ENCODE data around the gene FDX1.

The FDX1 gene

DNA sequence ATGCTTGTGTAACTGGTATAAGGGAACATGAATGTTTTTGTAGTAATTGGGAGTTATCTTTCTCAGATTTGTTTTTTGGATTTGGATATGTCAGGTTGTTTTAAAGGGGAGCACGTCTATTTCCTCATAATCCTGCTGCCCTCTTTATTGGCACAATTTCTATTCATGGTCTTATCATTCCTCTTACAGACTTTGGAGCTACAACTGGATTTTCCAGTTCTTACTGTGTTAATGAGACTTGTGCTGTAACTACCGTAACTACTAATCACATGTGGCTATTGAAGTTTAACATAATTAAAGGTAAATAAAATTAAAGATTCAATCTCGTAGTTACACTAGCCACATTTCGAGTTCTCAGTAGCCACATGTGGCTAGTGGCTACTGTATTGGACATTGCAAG is 1.9 kb downstream of the FDX1 start:
- no peak for DNase-seq

DNA sequence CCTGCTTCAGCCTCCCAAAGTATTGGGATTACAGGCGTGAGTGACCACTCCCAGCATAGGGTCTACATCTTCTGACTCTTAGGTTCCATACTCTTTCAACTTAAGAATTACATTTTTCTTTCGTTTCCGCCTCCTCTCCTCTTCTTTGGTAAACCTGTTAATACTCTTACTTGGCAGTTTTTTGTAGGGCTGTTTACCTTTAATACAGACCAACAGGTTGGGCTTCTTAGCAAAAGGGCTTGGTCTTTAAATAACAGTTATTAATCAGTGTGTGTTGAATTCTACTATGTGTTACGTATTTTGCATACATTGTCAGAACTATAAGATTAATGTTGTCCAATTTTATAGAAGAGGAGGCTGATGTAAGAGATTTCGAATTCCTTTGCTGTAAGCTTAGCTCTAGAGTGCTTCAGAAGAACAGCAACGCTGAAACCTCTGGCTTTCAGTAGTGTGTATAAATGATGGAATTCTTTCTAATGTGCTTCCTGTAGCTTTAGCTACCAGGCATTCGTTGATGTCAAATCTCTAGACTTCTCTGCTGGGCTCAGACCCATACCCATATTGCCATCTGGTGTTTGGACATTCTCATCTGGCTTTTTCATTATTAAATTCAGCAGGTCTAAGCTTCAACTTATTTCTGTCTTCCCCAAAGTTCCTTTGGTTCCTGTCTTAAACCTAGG is 3.1 kb downstream of the FDX1 start:
- DNase-seq: peak; percentile 29

DNA sequence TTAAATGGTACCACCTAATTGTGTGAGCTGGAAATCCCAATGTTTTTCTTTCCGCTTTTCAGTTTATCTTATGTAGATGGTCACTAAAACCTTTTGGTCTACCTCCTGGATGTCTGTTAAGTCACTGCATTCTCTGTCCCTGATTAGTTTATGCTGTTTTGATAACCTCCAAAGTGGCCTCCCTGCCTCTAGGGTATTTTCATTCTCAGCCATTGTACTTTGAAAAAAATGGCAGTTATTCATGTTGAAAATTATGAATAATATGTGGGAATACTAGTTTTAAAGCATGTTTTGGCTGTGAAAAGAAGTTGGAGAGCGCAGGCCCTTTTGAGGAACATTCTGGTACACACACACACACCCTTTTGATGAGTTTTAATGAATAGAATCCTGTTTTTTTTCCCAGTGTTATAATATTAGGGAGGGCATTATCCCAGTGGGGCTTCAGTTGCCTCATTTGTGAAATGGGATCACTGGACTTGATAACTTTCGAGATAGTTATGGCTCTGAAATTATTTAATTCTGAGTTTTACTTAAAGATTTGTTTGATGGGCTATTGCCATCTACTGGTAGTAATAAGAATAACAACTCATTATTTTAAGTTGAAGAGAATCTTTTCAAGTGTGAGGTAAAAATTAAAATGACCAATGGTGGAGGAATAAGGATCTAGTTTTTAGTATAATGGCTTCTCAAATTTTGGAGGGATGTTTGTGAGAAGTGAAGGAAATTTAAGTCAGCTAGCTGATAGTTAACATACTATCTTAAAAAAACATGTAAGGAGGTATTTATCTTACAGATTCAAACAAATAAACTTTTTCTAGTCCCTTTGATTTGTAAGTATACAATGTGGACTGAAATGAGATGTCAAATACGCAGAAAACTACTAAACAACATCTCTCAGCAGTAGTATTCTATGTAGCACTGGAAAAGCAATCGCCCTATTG is 3.9 kb downstream of the FDX1 start:
- peak; percentile 36 for DNase-seq

- DNase-seq: no peak
Measured at GRCh38 chr11:110434952-110435779, 5.4 kb downstream of the FDX1 start.

DNA sequence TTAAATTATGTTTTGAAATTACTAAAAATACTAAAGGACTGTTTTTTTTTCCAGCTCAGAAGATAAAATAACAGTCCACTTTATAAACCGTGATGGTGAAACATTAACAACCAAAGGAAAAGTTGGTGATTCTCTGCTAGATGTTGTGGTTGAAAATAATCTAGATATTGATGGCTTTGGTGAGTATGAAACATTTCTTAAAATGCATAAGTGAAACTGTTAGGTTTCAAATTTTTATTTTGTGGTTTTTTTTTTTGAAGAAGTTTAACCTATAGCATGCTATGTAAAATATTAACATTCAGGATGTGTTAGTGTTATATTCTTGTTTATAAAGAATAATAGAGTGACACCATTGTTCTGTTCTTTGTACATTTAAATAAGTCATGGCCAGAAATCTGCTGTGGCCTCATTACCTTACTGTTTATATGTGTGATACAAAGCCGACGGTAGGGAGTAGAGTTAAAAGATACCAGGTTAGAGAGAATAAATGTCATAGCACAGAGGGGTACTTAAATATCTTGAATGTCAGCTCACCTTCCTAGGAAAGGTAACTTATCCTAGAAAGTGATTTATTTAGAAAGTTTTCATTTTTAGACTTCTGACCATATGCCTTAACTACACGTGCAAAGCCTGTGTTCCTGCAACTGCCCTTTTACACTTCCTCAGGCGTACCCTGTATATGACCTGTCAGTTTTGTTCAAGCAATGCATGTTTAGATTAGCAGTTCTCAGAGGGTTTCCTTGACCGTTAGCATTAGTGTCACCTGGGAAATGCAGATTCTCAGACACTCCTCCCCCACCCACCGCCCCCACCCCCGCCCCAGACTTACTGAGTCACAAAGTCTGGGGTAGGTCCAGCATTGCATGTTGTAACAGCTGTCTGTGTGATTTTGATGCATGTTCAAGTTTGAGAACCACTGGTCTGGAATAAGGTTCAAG is 6.3 kb downstream of the FDX1 start:
- DNase-seq: no peak

- no peak for DNase-seq
Measured at GRCh38 chr11:110438017-110438416, 8.3 kb downstream of the FDX1 start.

DNA sequence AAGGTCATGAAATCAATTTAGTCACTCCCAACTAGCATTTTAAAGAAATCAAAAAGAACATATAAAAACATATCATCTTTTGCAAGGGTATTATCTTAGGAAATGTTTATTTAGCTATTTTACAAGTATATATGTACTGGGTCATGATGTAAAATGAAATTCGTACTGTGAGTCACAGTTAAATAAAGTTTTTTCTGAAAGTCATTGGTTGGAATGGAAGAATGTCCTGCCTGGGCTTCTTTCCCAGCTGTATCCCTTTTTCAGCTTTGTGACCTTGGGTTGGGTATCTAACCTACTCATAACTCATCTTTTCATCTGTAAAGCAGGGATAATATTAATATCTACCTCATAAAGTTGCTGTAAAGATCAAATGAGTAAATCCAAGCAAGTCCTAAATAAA is 15.7 kb downstream of the FDX1 start:
- no peak for DNase-seq

DNA sequence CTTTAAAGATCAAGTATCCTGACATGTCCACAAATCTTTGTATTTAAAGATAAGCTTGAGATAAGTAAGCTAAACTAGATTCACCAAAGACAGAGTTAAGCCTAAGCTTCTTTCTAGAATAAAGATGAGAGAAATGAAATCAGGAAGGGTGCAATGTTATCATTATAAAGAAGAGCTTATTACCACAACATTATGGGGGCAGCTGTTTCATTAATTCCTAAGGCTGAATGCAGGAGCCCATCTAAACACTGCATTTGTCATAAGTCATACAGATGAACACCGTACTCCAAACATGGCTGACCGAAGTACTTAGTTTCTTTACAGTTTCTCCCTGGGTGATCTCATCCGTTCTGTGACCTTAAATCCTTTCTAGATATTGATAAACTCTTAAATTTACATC is 16.3 kb downstream of the FDX1 start:
- no peak for DNase-seq

- no peak for DNase-seq
Measured at GRCh38 chr11:110446594-110446993, 16.8 kb downstream of the FDX1 start.

DNA sequence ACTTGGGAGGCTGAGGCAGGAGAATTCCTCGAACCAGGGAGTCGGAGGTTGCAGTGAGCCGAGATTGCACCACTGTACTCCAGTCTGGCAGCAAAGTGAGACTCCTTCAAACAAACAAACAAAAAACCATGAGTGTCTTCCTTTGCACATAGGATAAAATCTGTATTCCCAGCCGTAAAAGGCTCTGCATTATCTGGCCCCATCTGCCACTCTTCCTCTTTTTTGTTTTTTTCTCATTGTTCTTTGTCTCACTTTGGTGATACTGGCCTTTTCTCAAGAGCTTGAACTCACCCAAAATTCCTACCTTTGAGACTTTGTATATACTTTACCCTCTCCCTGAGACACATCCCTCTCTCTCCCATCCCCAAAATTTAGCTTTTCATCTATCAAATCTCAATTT is 17.6 kb downstream of the FDX1 start:
- no peak for DNase-seq

GRCh38 chr11:110447897-110448745 is 18.4 kb downstream of the FDX1 start:
- DNase-seq: peak; percentile 5

DNA sequence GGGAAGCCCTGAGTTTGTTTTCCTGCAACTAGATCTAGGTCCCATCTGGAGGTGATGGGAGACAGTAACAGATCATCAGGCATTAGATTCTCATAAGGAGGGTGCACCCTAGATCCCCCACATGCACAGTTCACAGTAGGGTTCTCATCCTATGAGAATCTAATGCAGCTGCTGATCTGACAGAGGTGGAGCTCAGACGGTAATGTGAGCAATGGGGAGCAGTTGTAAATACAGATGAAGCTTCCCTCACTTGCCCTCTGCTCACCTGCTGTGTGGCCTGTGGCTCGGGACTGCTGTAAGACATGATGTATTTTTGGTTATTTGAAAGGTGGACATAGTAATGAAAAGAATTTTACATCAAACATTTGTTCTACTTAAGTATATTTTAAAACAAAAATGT is 20.5 kb downstream of the FDX1 start:
- no peak for DNase-seq

DNA sequence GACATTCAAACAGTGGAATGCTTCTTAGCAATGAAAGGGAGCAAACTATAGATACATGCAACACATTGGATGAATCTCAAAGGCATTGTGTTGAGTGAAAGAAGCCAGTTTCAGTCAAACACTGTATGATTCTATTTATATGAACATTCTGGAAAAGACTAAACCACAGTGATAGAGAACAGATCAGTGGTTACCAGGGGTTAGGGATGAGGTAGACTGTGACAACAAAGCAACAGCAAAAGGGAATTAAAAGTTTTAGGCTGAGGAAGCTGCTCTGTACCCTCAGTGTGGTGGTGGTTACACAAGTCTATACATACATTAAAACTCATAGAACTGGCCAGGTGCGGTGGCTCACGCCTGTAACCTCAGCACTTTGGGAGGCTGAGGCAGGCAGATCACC is 23.0 kb downstream of the FDX1 start:
- no peak for DNase-seq

DNA sequence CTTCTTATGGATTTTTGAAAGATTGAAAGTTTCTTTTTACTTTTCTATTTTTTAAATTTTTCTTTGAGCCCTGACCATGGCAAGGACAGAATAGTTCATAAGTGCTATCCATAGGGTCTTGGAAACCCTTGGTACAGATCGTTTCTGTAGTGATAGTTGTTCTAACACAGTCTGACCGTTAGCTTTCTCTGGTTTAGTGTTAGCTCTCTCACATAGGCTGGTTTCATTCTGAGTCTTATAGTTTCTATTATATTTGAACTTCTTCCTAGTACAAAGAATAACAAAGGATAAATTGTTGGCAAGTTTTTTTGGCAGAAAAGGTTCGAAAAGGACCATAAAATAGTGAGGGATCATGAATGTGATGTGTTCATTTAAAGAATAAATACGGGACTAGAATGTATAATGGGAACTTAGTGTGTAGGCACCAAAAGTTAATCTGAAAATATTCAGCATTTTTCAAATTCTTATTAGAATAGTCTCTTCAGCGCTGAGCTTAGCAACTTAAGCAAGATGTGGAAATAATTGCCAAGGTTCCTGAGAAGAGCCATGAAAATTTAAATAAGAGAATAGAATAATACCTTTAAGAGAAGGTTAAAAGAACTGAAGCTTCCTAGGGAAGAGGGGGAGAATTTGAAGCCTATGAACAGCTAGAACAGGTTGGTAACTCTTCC is 24.1 kb downstream of the FDX1 start:
- no peak for DNase-seq

DNA sequence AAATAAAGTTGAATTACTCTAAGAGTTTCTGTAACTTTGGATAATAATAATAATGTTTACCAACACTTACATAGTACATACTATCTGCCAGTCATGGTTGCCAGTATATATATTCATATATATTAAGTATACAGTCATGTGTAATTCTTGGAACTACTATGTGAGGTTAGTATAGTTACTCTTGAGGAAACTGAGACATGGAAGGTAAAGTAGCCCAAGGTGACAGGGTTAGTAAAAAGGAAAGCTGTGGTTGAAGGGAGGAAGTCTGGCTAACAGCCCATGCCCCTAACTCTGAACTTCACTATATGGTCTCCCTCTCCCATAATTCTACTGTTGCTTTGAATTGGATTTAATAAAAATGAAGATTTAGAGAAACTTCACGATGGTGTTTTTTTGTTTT is 24.9 kb downstream of the FDX1 start:
- no peak for DNase-seq

- no peak for DNase-seq
Measured at GRCh38 chr11:110455718-110456117, 26.0 kb downstream of the FDX1 start.

DNA sequence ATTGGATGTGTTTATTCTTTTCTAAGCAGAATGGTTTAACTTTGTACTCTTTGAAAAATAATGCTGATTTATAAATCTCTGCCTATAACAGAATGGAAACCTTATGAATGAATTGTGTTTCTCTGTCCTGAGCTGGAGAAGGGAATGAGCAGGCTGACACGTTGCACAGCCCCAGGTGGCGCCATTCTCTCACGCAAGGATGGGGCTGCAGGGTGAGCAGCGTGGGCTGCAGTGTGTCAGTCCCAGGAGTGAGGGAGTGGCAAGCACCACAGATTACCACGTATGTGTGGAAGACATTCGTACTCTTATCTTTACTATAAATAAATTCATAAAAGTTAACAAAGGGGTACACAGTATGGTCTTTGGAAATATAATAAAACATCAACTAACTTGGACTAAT is 33.4 kb downstream of the FDX1 start:
- DNase-seq: peak; percentile 19

- DNase-seq: no peak
Measured at GRCh38 chr11:110465231-110465630, 35.5 kb downstream of the FDX1 start.

GRCh38 chr11:110467556-110467955 is 37.8 kb downstream of the FDX1 start:
- DNase-seq: no peak

DNA sequence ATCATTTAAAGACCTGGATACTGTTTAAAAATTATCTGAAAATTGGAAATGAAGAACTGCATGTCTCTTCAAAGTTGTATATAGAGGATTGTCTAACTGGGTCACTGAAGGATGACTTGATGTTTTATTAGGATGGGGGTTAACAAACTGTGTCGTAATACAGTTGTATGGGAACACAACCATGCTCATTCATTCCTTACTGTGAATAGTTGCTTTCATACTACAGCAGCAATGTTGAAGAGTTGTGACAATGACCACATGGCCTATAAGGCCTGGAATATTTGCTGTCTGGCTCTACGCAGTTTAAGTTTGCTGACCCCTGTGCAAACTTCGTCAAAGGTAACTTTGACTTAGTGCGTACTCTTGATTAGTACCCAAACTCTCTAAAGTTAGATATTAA is 38.4 kb downstream of the FDX1 start:
- no peak for DNase-seq

GRCh38 chr11:110469127-110469526 is 39.4 kb downstream of the FDX1 start:
- no peak for DNase-seq
